Endodermal cell (in vitro differentiated cells): ENCODE results near the gene THADA. TPM values are rescaled to one million over a fixed set of nuclear protein-coding genes. Genes with fewer than 3 reads are reported as not detected.

Source experiments
- DNase-seq: peaks from one replicate; pipeline ENCODE4 v3.0.0-alpha.2; 2017
- H3K27ac ChIP-seq: 2 replicates; pipeline ENCODE4 v1.5.1; 2013; ENCODE audit warnings: mild to moderate bottlenecking, low read depth, low read length, moderate library complexity
- H3K27me3 ChIP-seq: 2 replicates; pipeline ENCODE4 v1.6.1; 2013; ENCODE audit warnings: mild to moderate bottlenecking, low read length, moderate library complexity; ENCODE audit not compliant: insufficient read depth, control insufficient read depth, poor library complexity, severe bottlenecking
- H3K36me3 ChIP-seq: 2 replicates; pipeline ENCODE4 v1.7.0; 2013; ENCODE audit warnings: mild to moderate bottlenecking, low read length, moderate library complexity; ENCODE audit not compliant: control insufficient read depth, insufficient read depth
- H3K4me1 ChIP-seq: one replicate; pipeline ENCODE4 v1.7.0; 2013; ENCODE audit warnings: low read length; ENCODE audit not compliant: control insufficient read depth, insufficient read depth
- H3K4me3 ChIP-seq: 2 replicates; pipeline ENCODE4 v1.5.1; 2013; ENCODE audit warnings: mild to moderate bottlenecking, low read length, moderate library complexity
- H3K9ac ChIP-seq: 2 replicates; pipeline ENCODE4 v1.6.1; 2013; ENCODE audit warnings: mild to moderate bottlenecking, low read length, moderate library complexity; ENCODE audit not compliant: poor library complexity, severe bottlenecking; ENCODE audit errors: extremely low read depth
- H3K9me3 ChIP-seq: 2 replicates; pipeline ENCODE4 v1.6.1; 2013; ENCODE audit warnings: mild to moderate bottlenecking, low read length, moderate library complexity; ENCODE audit not compliant: control insufficient read depth
- H3K27ac Mint-ChIP-seq: 2 replicates; pipeline ENCODE4 v1.8.0; 2020; ENCODE audit warnings: mixed read lengths
- H3K27me3 Mint-ChIP-seq: 2 replicates; pipeline ENCODE4 v1.8.0; 2021; ENCODE audit warnings: mild to moderate bottlenecking, mixed read lengths; ENCODE audit not compliant: insufficient read depth
- H3K36me3 Mint-ChIP-seq: 2 replicates; pipeline ENCODE4 v1.8.0; 2020; ENCODE audit warnings: low read depth, mixed read lengths
- H3K4me1 Mint-ChIP-seq: 2 replicates; pipeline ENCODE4 v1.8.0; 2020; ENCODE audit warnings: mixed read lengths
- H3K4me3 Mint-ChIP-seq: 2 replicates; pipeline ENCODE4 v1.8.0; 2020; ENCODE audit warnings: mild to moderate bottlenecking, moderate library complexity, mixed read lengths
- H3K9me3 Mint-ChIP-seq: 2 replicates; pipeline ENCODE4 v1.8.0; 2020; ENCODE audit warnings: mild to moderate bottlenecking, mixed read lengths
- CTCF ChIP-seq: fragments of 200-600 bp; sonication (generic); conservative IDR thresholded peaks from 2 replicates; pipeline ENCODE4 v1.5.0; 2021; ENCODE audit warnings: antibody characterized with exemption, mild to moderate bottlenecking
- WGBS, 2 experiments: methylation state at CpG; one replicate each; pipeline versions ENCODE4 v1.1.5 to v1.1.7; 2013; ENCODE audit warnings: missing lambda C conversion rate in 2 of 2, mixed read lengths in 1 of 2; ENCODE audit not compliant: insufficient coverage in 1 of 2, insufficient read length in 1 of 2; 5-methylcytosine and 5-hydroxymethylcytosine counted together
- total RNA-seq, 2 donors: library from RNA; stranded (reverse); fragmentation: NEBNext Ultra II Directional in 1 of 2; extraction: Animal tissue kit (Norgen Biotek cat#: 25700) in 1 of 2; gene quantifications; 2 replicates in 1 of 2; 3 replicates in 1 of 2; pipeline ENCODE4 v1.2.1, GENCODE V29; 2021

THADA gene
- total RNA-seq, 2 donors from 2014 or later = 32.8 to 35.0 TPM

GRCh38 chr2:43414586-43415135, 181.2 kb downstream of the THADA start:
- H3K9me3 ChIP-seq = peaks cover 6% of the 10 kb centered on the region
- WGBS, 2 experiments = 67 to 86% methylated on average over 2 to 4 of the region's 4 CpGs
- H3K4me1 Mint-ChIP-seq = peaks cover 14% of the 10 kb centered on the region
- H3K27ac ChIP-seq = no peak overlapping the region
- H3K36me3 Mint-ChIP-seq = peaks cover 2% of the 10 kb centered on the region
- H3K4me3 Mint-ChIP-seq = no peak overlapping the region
- no peaks in the 10 kb centered on the region for H3K27me3 Mint-ChIP-seq
- H3K4me3 ChIP-seq = no peak overlapping the region
- TF ChIP-seq CTCF = no peak
- H3K27me3 ChIP-seq = no peaks in the 10 kb centered on the region
- H3K4me1 ChIP-seq = no peaks in the 10 kb centered on the region
- DNase-seq = no peak
- no peak overlapping the region for H3K9ac ChIP-seq
- no peak overlapping the region for H3K27ac Mint-ChIP-seq
- no peaks in the 10 kb centered on the region for H3K36me3 ChIP-seq
- H3K9me3 Mint-ChIP-seq = no peaks in the 10 kb centered on the region

- no peaks in the 10 kb centered on the region for H3K27me3 ChIP-seq
- no peak overlapping the region for H3K9ac ChIP-seq
- H3K36me3 Mint-ChIP-seq = peaks cover 2% of the 10 kb centered on the region
- no peak overlapping the region for H3K4me3 ChIP-seq
- H3K4me1 Mint-ChIP-seq = peaks cover 14% of the 10 kb centered on the region
- H3K36me3 ChIP-seq = no peaks in the 10 kb centered on the region
- no peak overlapping the region for H3K4me3 Mint-ChIP-seq
- WGBS, 2 experiments = 78 to 95% methylated on average over 2 of the region's 2 CpGs
- H3K27me3 Mint-ChIP-seq = no peaks in the 10 kb centered on the region
- H3K9me3 ChIP-seq = peaks cover 6% of the 10 kb centered on the region
- H3K4me1 ChIP-seq = no peaks in the 10 kb centered on the region
- no peak overlapping the region for H3K27ac Mint-ChIP-seq
- H3K27ac ChIP-seq = no peak overlapping the region
- no peak for TF ChIP-seq CTCF
- no peak for DNase-seq
- H3K9me3 Mint-ChIP-seq = no peaks in the 10 kb centered on the region
These were observed 181.8 kb downstream of the THADA start for GRCh38 chr2:43414033-43414432.

- H3K9me3 Mint-ChIP-seq = no peaks in the 10 kb centered on the region
- peaks cover 6% of the 10 kb centered on the region for H3K9me3 ChIP-seq
- H3K27me3 Mint-ChIP-seq = no peaks in the 10 kb centered on the region
- H3K4me3 Mint-ChIP-seq = no peak overlapping the region
- H3K36me3 Mint-ChIP-seq = peaks cover 2% of the 10 kb centered on the region
- H3K4me1 Mint-ChIP-seq = peaks cover 14% of the 10 kb centered on the region
- H3K27ac ChIP-seq = no peak overlapping the region
- H3K36me3 ChIP-seq = no peaks in the 10 kb centered on the region
- no peak overlapping the region for H3K27ac Mint-ChIP-seq
- no peak for DNase-seq
- H3K9ac ChIP-seq = no peak overlapping the region
- TF ChIP-seq CTCF = no peak
- H3K27me3 ChIP-seq = no peaks in the 10 kb centered on the region
- 92% methylated on average over 2 to 3 of the region's 3 CpGs for WGBS, 2 experiments
- no peaks in the 10 kb centered on the region for H3K4me1 ChIP-seq
- H3K4me3 ChIP-seq = no peak overlapping the region
These were observed 183.6 kb downstream of the THADA start for GRCh38 chr2:43412114-43412753.
